Measurements from ENCODE around the gene TAX1BP3. TPM values are rescaled to one million over a fixed set of nuclear protein-coding genes. Genes with fewer than 3 reads are reported as not detected.
A peak's percentile ranks its signal among the peaks of the same experiment; 100 is the strongest.

The TAX1BP3 gene
- total RNA-seq, 2 donors from 2014 or later: 17.2 to 24.7 TPM

- no peak for ATAC-seq
- no peak overlapping the region for H3K27ac Mint-ChIP-seq
- H3K36me3 Mint-ChIP-seq: peaks cover 6 to 14% of the 10 kb centered on the region in 2 donors
- no peak for DNase-seq (ENCODE audit: low spot score in 2 of 2)
- no peaks in the 10 kb centered on the region for H3K9me3 Mint-ChIP-seq
Measured at GRCh38 chr17:3692346-3692745, 24.0 kb upstream of the TAX1BP3 start.

- DNase-seq (ENCODE audit: low spot score in 2 of 2) (no peak), ATAC-seq (no peak)
- no peak overlapping the region for H3K27ac Mint-ChIP-seq
- H3K36me3 Mint-ChIP-seq: peaks cover 6 to 13% of the 10 kb centered on the region in 2 donors
- H3K9me3 Mint-ChIP-seq: no peaks in the 10 kb centered on the region
Measured at GRCh38 chr17:3691617-3692067, 23.3 kb upstream of the TAX1BP3 start.

- Mint-ChIP-seq H3K27ac (no peak overlapping the region), H3K36me3 (peaks cover 6 to 13% of the 10 kb centered on the region in 2 donors), H3K9me3 (no peaks in the 10 kb centered on the region)
- no peak for DNase-seq (ENCODE audit: low spot score in 2 of 2)
- ATAC-seq: no peak
Measured at GRCh38 chr17:3690094-3690715, 21.8 kb upstream of the TAX1BP3 start.

- no peak for ATAC-seq
- H3K9me3 Mint-ChIP-seq: no peaks in the 10 kb centered on the region
- peaks cover 6 to 9% of the 10 kb centered on the region in 2 donors for H3K36me3 Mint-ChIP-seq
- peak overlapping the region in 1 of 2 donors; percentile 36 for H3K27ac Mint-ChIP-seq
- DNase-seq (ENCODE audit: low spot score in 2 of 2): no peak
Measured at GRCh38 chr17:3689262-3690093, 21.1 kb upstream of the TAX1BP3 start.

- H3K27ac Mint-ChIP-seq: no peak overlapping the region
- no peak for ATAC-seq
- no peak for DNase-seq (ENCODE audit: low spot score in 2 of 2)
- no peaks in the 10 kb centered on the region for H3K9me3 Mint-ChIP-seq
- peaks cover 6 to 7% of the 10 kb centered on the region in 2 donors for H3K36me3 Mint-ChIP-seq
Measured at GRCh38 chr17:3688852-3689261, 20.5 kb upstream of the TAX1BP3 start.

GRCh38 chr17:3688027-3688553, 19.7 kb upstream of the TAX1BP3 start:
- Mint-ChIP-seq H3K9me3 (no peaks in the 10 kb centered on the region), H3K27ac (no peak overlapping the region), H3K36me3 (peaks cover 6 to 7% of the 10 kb centered on the region in 2 donors)
- DNase-seq (ENCODE audit: low spot score in 2 of 2) (no peak), ATAC-seq (no peak)

- Mint-ChIP-seq H3K27ac (peak overlapping the region in 1 of 2 donors; percentile 29), H3K9me3 (no peaks in the 10 kb centered on the region), H3K36me3 (peaks cover 0 to 8% of the 10 kb centered on the region in 2 donors)
- ATAC-seq (no peak), DNase-seq (ENCODE audit: low spot score in 2 of 2) (no peak)
Measured at GRCh38 chr17:3685174-3685573, 16.8 kb upstream of the TAX1BP3 start.

- Mint-ChIP-seq H3K27ac (peak overlapping the region; percentile 78 to 86), H3K36me3 (peaks cover 0 to 8% of the 10 kb centered on the region in 2 donors), H3K9me3 (no peaks in the 10 kb centered on the region)
- DNase-seq (ENCODE audit: low spot score in 2 of 2) (peak in 1 of 2 donors; percentile 73), ATAC-seq (peak; percentile 85 to 88)
Measured at GRCh38 chr17:3683054-3683511, 14.7 kb upstream of the TAX1BP3 start.

GRCh38 chr17:3682033-3682432, 13.7 kb upstream of the TAX1BP3 start:
- ATAC-seq (no peak), DNase-seq (ENCODE audit: low spot score in 2 of 2) (no peak)
- H3K9me3 Mint-ChIP-seq: no peaks in the 10 kb centered on the region
- H3K36me3 Mint-ChIP-seq: peaks cover 0 to 8% of the 10 kb centered on the region in 2 donors
- peak overlapping the region; percentile 72 to 86 for H3K27ac Mint-ChIP-seq

- H3K9me3 Mint-ChIP-seq: no peaks in the 10 kb centered on the region
- peak overlapping the region; percentile 53 to 72 for H3K27ac Mint-ChIP-seq
- H3K36me3 Mint-ChIP-seq: peaks cover 0 to 8% of the 10 kb centered on the region in 2 donors
- ATAC-seq (no peak), DNase-seq (ENCODE audit: low spot score in 2 of 2) (no peak)
Measured at GRCh38 chr17:3681565-3681964, 13.2 kb upstream of the TAX1BP3 start.

- Mint-ChIP-seq H3K27ac (no peak overlapping the region), H3K36me3 (peaks cover 0 to 8% of the 10 kb centered on the region in 2 donors), H3K9me3 (no peaks in the 10 kb centered on the region)
- ATAC-seq (no peak), DNase-seq (ENCODE audit: low spot score in 2 of 2) (no peak)
Measured at GRCh38 chr17:3681057-3681456, 12.7 kb upstream of the TAX1BP3 start.

- peaks cover 0 to 8% of the 10 kb centered on the region in 2 donors for H3K36me3 Mint-ChIP-seq
- DNase-seq (ENCODE audit: low spot score in 2 of 2): no peak
- ATAC-seq: no peak
- no peaks in the 10 kb centered on the region for H3K9me3 Mint-ChIP-seq
- H3K27ac Mint-ChIP-seq: no peak overlapping the region
Measured at GRCh38 chr17:3679531-3680126, 11.3 kb upstream of the TAX1BP3 start.

GRCh38 chr17:3678821-3679530, 10.6 kb upstream of the TAX1BP3 start:
- Mint-ChIP-seq H3K36me3 (peaks cover 0 to 8% of the 10 kb centered on the region in 2 donors), H3K27ac (no peak overlapping the region), H3K9me3 (no peaks in the 10 kb centered on the region)

GRCh38 chr17:3678095-3678820, 9.9 kb upstream of the TAX1BP3 start:
- Mint-ChIP-seq H3K9me3 (no peaks in the 10 kb centered on the region), H3K27ac (peak overlapping the region in 1 of 2 donors; percentile 70)
- ATAC-seq: no peak

More at GRCh38 chr17:3678821-3679530, 10.6 kb upstream of the TAX1BP3 start:
- DNase-seq (ENCODE audit: low spot score in 2 of 2) (no peak), ATAC-seq (no peak)

GRCh38 chr17:3675886-3676285, 7.5 kb upstream of the TAX1BP3 start:
- peak overlapping the region in 1 of 2 donors; percentile 6 for H3K27ac Mint-ChIP-seq
- no peaks in the 10 kb centered on the region for H3K9me3 Mint-ChIP-seq
- ATAC-seq (no peak), DNase-seq (ENCODE audit: low spot score in 2 of 2) (no peak)
- no peaks in the 10 kb centered on the region for H3K36me3 Mint-ChIP-seq

More at GRCh38 chr17:3678095-3678820, 9.9 kb upstream of the TAX1BP3 start:
- peaks cover 0 to 8% of the 10 kb centered on the region in 2 donors for H3K36me3 Mint-ChIP-seq
- no peak for DNase-seq (ENCODE audit: low spot score in 2 of 2)
